ENCODE data around the gene YES1. TPM values are rescaled to one million over a fixed set of nuclear protein-coding genes. Genes with fewer than 3 reads are reported as not detected.

YES1 gene
- total RNA-seq, 4 donors from 2014 or later: 75.2 to 149 (median 108) TPM

GRCh38 chr18:706405-706804 lies 105.6 kb downstream of the YES1 start:
- DNase-seq (ENCODE audit: low spot score): no peak
- no peak for TF ChIP-seq CTCF (IDR thresholded peaks at IDR 0.05)
- no peak for ATAC-seq (ENCODE audit: low FRiP score)

- DNase-seq (ENCODE audit: low spot score): no peak
- no peak for TF ChIP-seq CTCF (IDR thresholded peaks at IDR 0.05)
- peak; percentile 45 for ATAC-seq (ENCODE audit: low FRiP score)
Measured at GRCh38 chr18:703213-703967, 108.7 kb downstream of the YES1 start.

GRCh38 chr18:697800-698199 lies 114.2 kb downstream of the YES1 start:
- no peak for ATAC-seq (ENCODE audit: low FRiP score)
- DNase-seq (ENCODE audit: low spot score): no peak
- TF ChIP-seq CTCF (IDR thresholded peaks at IDR 0.05): no peak

- no peak for TF ChIP-seq CTCF (IDR thresholded peaks at IDR 0.05)
- ATAC-seq (ENCODE audit: low FRiP score): no peak
- no peak for DNase-seq (ENCODE audit: low spot score)
Measured at GRCh38 chr18:697012-697411, 115.0 kb downstream of the YES1 start.

GRCh38 chr18:693466-694187 lies 118.4 kb downstream of the YES1 start:
- TF ChIP-seq CTCF (IDR thresholded peaks at IDR 0.05): no peak
- DNase-seq (ENCODE audit: low spot score) (no peak), ATAC-seq (ENCODE audit: low FRiP score) (no peak)

- no peak for TF ChIP-seq CTCF (IDR thresholded peaks at IDR 0.05)
- DNase-seq (ENCODE audit: low spot score) (no peak), ATAC-seq (ENCODE audit: low FRiP score) (no peak)
Measured at GRCh38 chr18:692824-693223, 119.2 kb downstream of the YES1 start.

GRCh38 chr18:688323-688722 lies 123.7 kb downstream of the YES1 start:
- TF ChIP-seq CTCF (IDR thresholded peaks at IDR 0.05): no peak
- no peak for DNase-seq (ENCODE audit: low spot score)
- ATAC-seq (ENCODE audit: low FRiP score): no peak

All from omental fat pad (tissue), 4 donors.